HepG2 (cell line): ENCODE measurements around the gene CXCL3. TPM values are rescaled to one million over a fixed set of nuclear protein-coding genes. Genes with fewer than 3 reads are reported as not detected.

ENCODE experiments used
- ATAC-seq: fragments of 200-7000 bp; cut with Tn5 transposase; 3 replicates; pipeline ENCODE4 v1.9.1; 2020; ENCODE audit warnings: mild to moderate bottlenecking, moderate library complexity
- BruUV-seq: library from RNA; stranded (reverse); fragments of 400-500 nt; replicated peaks from 2 replicates; lab custom pipeline; 2021; lab: Mats Ljungman, UMichigan
- CTCF ChIA-PET: fragments of 300-600 bp; formaldehyde crosslinking; extraction: SDS; loops from one replicate; lab custom pipeline; 2021; ENCODE audit warnings: low total read pairs, inconsistent platforms, low intra/inter-chr PET ratio; lab: Yijun Ruan, JAX
- POLR2A ChIA-PET: fragments of 350-600 bp; sonication (Branson Sonifier 250); formaldehyde crosslinking; loops from one replicate; lab custom pipeline; 2020; ENCODE audit warnings: antibody characterized with exemption, inconsistent platforms; lab: Yijun Ruan, JAX
- DNase-seq: peaks from one replicate; pipeline ENCODE4 v3.0.0-alpha.2; 2015; ENCODE audit warnings: low spot score
- FAIRE-seq: peaks from 3 replicates; lab custom pipeline; 2011; peaks lifted over from hg19 to GRCh38; lab: Jason Lieb, UNC
- H2AFZ ChIP-seq: one replicate; pipeline ENCODE4 v1.6.1; 2011; ENCODE audit warnings: low read length, inconsistent platforms
- H3K27ac ChIP-seq: fragments of 300-600 bp; 3 replicates; pipeline ENCODE4 v1.8.0; 2011; ENCODE audit warnings: mixed run types, mild to moderate bottlenecking, mixed read lengths, low read length, inconsistent platforms; ENCODE audit not compliant: insufficient read depth; ENCODE audit errors: extremely low read length
- H3K27me3 ChIP-seq, 2 experiments: fragments of 200-600 bp in 1 of 2; 2 replicates in 1 of 2; 3 replicates in 1 of 2; pipeline versions ENCODE4 v1.6.0 to v1.8.0; 2011; ENCODE audit warnings: low read length in 2 of 2, mild to moderate bottlenecking in 2 of 2, moderate library complexity in 2 of 2, inconsistent platforms in 1 of 2; ENCODE audit not compliant: insufficient read depth in 2 of 2, control insufficient read depth in 1 of 2
- H3K36me3 ChIP-seq, 2 experiments: fragments of 200-600 bp in 1 of 2; replicated peaks in 1 of 2; 2 replicates in 1 of 2; 3 replicates in 1 of 2; pipeline versions ENCODE4 v1.5.1 to v1.8.0; 2011; ENCODE audit warnings: low read length in 2 of 2, inconsistent platforms in 1 of 2; ENCODE audit not compliant: insufficient read depth in 2 of 2, control insufficient read depth in 1 of 2
- H3K4me1 ChIP-seq: 2 replicates; pipeline ENCODE4 v1.5.1; 2012; ENCODE audit warnings: low read length, inconsistent platforms; ENCODE audit not compliant: insufficient read depth
- H3K4me2 ChIP-seq: 2 replicates; pipeline ENCODE4 v1.6.0; 2011; ENCODE audit warnings: low read depth, low read length, inconsistent platforms
- H3K4me3 ChIP-seq, 3 experiments: fragments of 200-600 bp in 1 of 3; sonication (generic), shearing (Covaris generic) in 1 of 3; replicated peaks in 1 of 3; 2 replicates each; pipeline ENCODE4 v1.5.1; 2011 to 2016; ENCODE audit warnings: low read length in 3 of 3, inconsistent platforms in 2 of 3, low read depth in 2 of 3, mild to moderate bottlenecking in 2 of 3, control low read depth in 1 of 3, mixed read lengths in 1 of 3; ENCODE audit not compliant: insufficient read depth in 1 of 3
- H3K79me2 ChIP-seq: one replicate; pipeline ENCODE4 v1.6.1; 2011; ENCODE audit warnings: low read length, inconsistent platforms; ENCODE audit not compliant: insufficient read depth
- H3K9ac ChIP-seq: 2 replicates; pipeline ENCODE4 v1.6.0; 2011; ENCODE audit warnings: mild to moderate bottlenecking, low read depth, low read length, inconsistent platforms; ENCODE audit not compliant: insufficient read depth
- H3K9me3 ChIP-seq: 2 replicates; pipeline ENCODE4 v1.5.1; 2012; ENCODE audit warnings: mild to moderate bottlenecking, low read length
- H4K20me1 ChIP-seq: 2 replicates; pipeline ENCODE4 v1.6.0; 2011; ENCODE audit warnings: inconsistent platforms, mild to moderate bottlenecking, low read length, moderate library complexity; ENCODE audit not compliant: insufficient read depth
- BCL3 ChIP-seq: sonication (generic); formaldehyde crosslinking; IDR thresholded peaks from 2 replicates; pipeline ENCODE4 v1.5.1; 2020; ENCODE audit warnings: mild to moderate bottlenecking, missing genetic modification reagents, moderate library complexity
- GTF3A ChIP-seq: sonication (generic); formaldehyde crosslinking; conservative IDR thresholded peaks from 2 replicates; pipeline ENCODE4 v1.4.0; 2020; ENCODE audit warnings: mild to moderate bottlenecking, missing genetic modification reagents
- JUNB ChIP-seq: sonication (generic); formaldehyde crosslinking; IDR thresholded peaks from 2 replicates; pipeline ENCODE4 v1.8.0; 2022; ENCODE audit warnings: missing genetic modification reagents, mild to moderate bottlenecking, borderline replicate concordance
- SNRNP70 ChIP-seq: fragments of 200-400 bp; formaldehyde crosslinking; IDR thresholded peaks from 2 replicates; pipeline ENCODE4 v1.6.1; 2017; ENCODE audit warnings: mild to moderate bottlenecking, low read depth, low read length, moderate library complexity
- ZNF263 ChIP-seq: sonication (generic); formaldehyde crosslinking; IDR thresholded peaks from 2 replicates; pipeline ENCODE4 v1.4.0; 2020; ENCODE audit warnings: missing genetic modification reagents
- ZNF574 ChIP-seq: sonication (generic); formaldehyde crosslinking; IDR thresholded peaks from 2 replicates; pipeline ENCODE4 v1.4.0; 2020; ENCODE audit warnings: missing genetic modification reagents
- WGBS: methylation state at CpG from one replicate; pipeline ENCODE4 v1.1.6; 2017; ENCODE audit warnings: low lambda C conversion rate; 5-methylcytosine and 5-hydroxymethylcytosine counted together
- in situ Hi-C: cut with HindIII; loops from 2 replicates; pipeline ENCODE4 v1.10.0; 2017; ENCODE audit warnings: low pct_unique_long_range_greater_than_20kb; ENCODE audit not compliant: extremely low pct_ligation_motif_present
- intact Hi-C: fragments of 100-400 bp; cut with micrococcal nuclease; formaldehyde crosslinking; loops from one replicate; pipeline ENCODE4 v1.10.0; 2022; ENCODE audit not compliant: unreplicated experiment
- polyA plus RNA-seq, 8 experiments: library from polyadenylated mRNA; depleted of rRNA in 3 of 8; stranded (reverse) in 7 of 8; unstranded in 1 of 8; fragments of >200 nt; fragmentation: Illumina TruSeq in 4 of 8; extraction: Trizol in 4 of 8; gene quantifications; 2 replicates each; pipeline versions ENCODE4 v1.2.1 to v1.2.3, GENCODE V29; 2011 to 2016; ENCODE audit warnings: low read depth in 4 of 8, missing spikeins in 1 of 8, mixed read lengths in 1 of 8; ENCODE audit not compliant: insufficient read depth in 1 of 8
- total RNA-seq, 5 experiments: library from RNA; depleted of rRNA; stranded (reverse); fragments of >200 nt; fragmentation: Illumina TruSeq; extraction: Trizol; gene quantifications; 2 replicates each; pipeline ENCODE4 v1.2.3, GENCODE V29; 2016; ENCODE audit warnings: low read depth in 1 of 5

Gene CXCL3
- total and polyA plus RNA-seq, 2 of the 13 experiments (the other 11 are each of a cell fraction or from before 2014, with no cell fraction given), result 0.13 TPM; not detected in 1

- peaks cover 0 to 6% of the 10 kb centered on the region in 2 experiments; a peak in 3 of 5 replicates for H3K27me3 ChIP-seq
- no peaks in the 10 kb centered on the region for H3K4me1 ChIP-seq
- no peaks in the 10 kb centered on the region for H3K36me3 ChIP-seq
- H3K4me3 ChIP-seq, result no peak overlapping the region
- H3K27ac ChIP-seq, result no peak overlapping the region
- CTCF ChIA-PET, result no interaction called here
- intact Hi-C loops, result no loop called here
- no peaks in the 10 kb centered on the region for H4K20me1 ChIP-seq
- H2AFZ ChIP-seq, result no peak overlapping the region
- TF ChIP-seq ZNF263 (no peak), JUNB (CRISPR knock-in tag) (no peak), ZNF574 (CRISPR knock-in tag) (no peak), SNRNP70 (no peak), GTF3A (no peak), BCL3 (no peak)
- TF ChIP-seq, all 625 proteins: peak for 0
- no TSS peak for BruUV-seq
- DNase-seq (no peak), FAIRE-seq (no peak), ATAC-seq (no peak)
- in situ Hi-C loops, result no loop called here
- no peak overlapping the region for H3K4me2 ChIP-seq
- H3K9me3 ChIP-seq, result no peaks in the 10 kb centered on the region
- POLR2A ChIA-PET, result no interaction called here
- H3K79me2 ChIP-seq, result no peaks in the 10 kb centered on the region
- no peak overlapping the region for H3K9ac ChIP-seq
- 0% methylated on average over 1 of the region's 1 CpG for WGBS
Measured at GRCh38 chr4:73991742-73992000, 46.8 kb downstream of the CXCL3 start.
